NCI-H2107 treated with DMSO at 0.1 percent for 48 hours (cell line): ENCODE measurements around the gene GPR155.
"Not testable (repeated sequence)": the region's sequence is repeated elsewhere in the genome, so short reads cannot be mapped to it uniquely, and the experiment has no call there.

Experiments
- DNase-seq: peaks from one replicate; lab custom pipeline; 2025; ENCODE audit not compliant: unreplicated experiment; lab: John Stamatoyannopoulos, UW

The GPR155 gene

GRCh38 chr2:174439323-174439722 lies 47.5 kb downstream of the GPR155 start:
- no peak for DNase-seq

- no peak for DNase-seq
Measured at GRCh38 chr2:174438146-174438886, 48.5 kb downstream of the GPR155 start.

GRCh38 chr2:174436351-174436750 lies 50.5 kb downstream of the GPR155 start:
- no peak for DNase-seq

GRCh38 chr2:174431902-174432301 lies 54.9 kb downstream of the GPR155 start:
- DNase-seq = no peak

GRCh38 chr2:174430066-174430465 lies 56.8 kb downstream of the GPR155 start:
- no peak for DNase-seq

- no peak for DNase-seq
Measured at GRCh38 chr2:174428214-174428613, 58.6 kb downstream of the GPR155 start.

- no peak for DNase-seq
Measured at GRCh38 chr2:174412256-174412655, 74.6 kb downstream of the GPR155 start.

GRCh38 chr2:174410039-174410438 lies 76.8 kb downstream of the GPR155 start:
- DNase-seq = not testable (repeated sequence)

GRCh38 chr2:174403628-174404027 lies 83.2 kb downstream of the GPR155 start:
- no peak for DNase-seq

- DNase-seq = no peak
Measured at GRCh38 chr2:174400853-174401252, 86.0 kb downstream of the GPR155 start.

- DNase-seq = no peak
Measured at GRCh38 chr2:174399171-174399570, 87.7 kb downstream of the GPR155 start.

- no peak for DNase-seq
Measured at GRCh38 chr2:174397773-174398172, 89.1 kb downstream of the GPR155 start.

GRCh38 chr2:174395969-174396630 lies 90.7 kb downstream of the GPR155 start:
- peak; percentile 76 for DNase-seq

GRCh38 chr2:174395284-174395968 lies 91.4 kb downstream of the GPR155 start, which contains the start of gene SCRN3:
SCRN3 (plus strand) TSS chr2:174395730; CDS start chr2:174398284, 2,554 bp downstream.
- DNase-seq = peak; percentile 84

- DNase-seq = no peak
Measured at GRCh38 chr2:174392706-174393105, 94.1 kb downstream of the GPR155 start.

- DNase-seq = not testable (repeated sequence)
Measured at GRCh38 chr2:174390303-174390702, 96.5 kb downstream of the GPR155 start.

GRCh38 chr2:174389542-174389941 lies 97.3 kb downstream of the GPR155 start:
- DNase-seq = no peak

GRCh38 chr2:174388706-174389105 lies 98.1 kb downstream of the GPR155 start:
- not testable (repeated sequence) for DNase-seq

GRCh38 chr2:174385201-174385600 lies 101.6 kb downstream of the GPR155 start:
- no peak for DNase-seq

- no peak for DNase-seq
Measured at GRCh38 chr2:174383796-174384195, 103.0 kb downstream of the GPR155 start.
